ENCODE measurements around the gene PIGR. TPM values are rescaled to one million over a fixed set of nuclear protein-coding genes. Genes with fewer than 3 reads are reported as not detected.

Gene PIGR
- total and polyA plus RNA-seq, 10 of the 15 experiments (the other 5 are each of a cell fraction or from before 2014, with no cell fraction given) = 0.96 to 7.6 (median 1.8) TPM

- no peak overlapping the region for H3K9ac ChIP-seq (ENCODE audit: control insufficient read depth, insufficient read depth, low read length)
- SMC1A ChIA-PET (ENCODE audit: uncharacterized antibody, unreplicated experiment) = interaction anchor here (0.6 to 1.5 kb wide), 8 partner anchors 8 to 220 kb away, joined by 3 read pairs; partner anchors contain the start of gene IL20
- H3K4me2 ChIP-seq (ENCODE audit: control insufficient read depth, insufficient read depth) = no peak overlapping the region
- DNase-seq (ENCODE audit: low read depth, low spot score) (no peak), FAIRE-seq (no peak), ATAC-seq (no peak)
- CTCF ChIA-PET = interaction anchor here (1.1 to 10.4 kb wide), 7 partner anchors 7 to 42 kb away, joined by 3 to 314 read pairs (median 12); no protein-coding TSS in a partner anchor
- RAD21 ChIA-PET (ENCODE audit: unreplicated experiment) = no interaction called here
- H4K20me1 ChIP-seq (ENCODE audit: control insufficient read depth, insufficient read depth) = no peaks in the 10 kb centered on the region
- TF ChIP-seq CBX5 (IDR thresholded peaks at IDR 0.05; ENCODE audit: low read depth) = no peak
- TF ChIP-seq NBN (IDR thresholded peaks at IDR 0.05) = no peak
- TF ChIP-seq MXI1 (IDR thresholded peaks at IDR 0.05; ENCODE audit: low read depth, low read length) = no peak
- no peak for TF ChIP-seq RUNX3 (IDR thresholded peaks at IDR 0.05; ENCODE audit: low read length)
- TF ChIP-seq STAT1 (conservative IDR thresholded peaks at IDR 0.05) = no peak
- TF ChIP-seq, protein P1, sequence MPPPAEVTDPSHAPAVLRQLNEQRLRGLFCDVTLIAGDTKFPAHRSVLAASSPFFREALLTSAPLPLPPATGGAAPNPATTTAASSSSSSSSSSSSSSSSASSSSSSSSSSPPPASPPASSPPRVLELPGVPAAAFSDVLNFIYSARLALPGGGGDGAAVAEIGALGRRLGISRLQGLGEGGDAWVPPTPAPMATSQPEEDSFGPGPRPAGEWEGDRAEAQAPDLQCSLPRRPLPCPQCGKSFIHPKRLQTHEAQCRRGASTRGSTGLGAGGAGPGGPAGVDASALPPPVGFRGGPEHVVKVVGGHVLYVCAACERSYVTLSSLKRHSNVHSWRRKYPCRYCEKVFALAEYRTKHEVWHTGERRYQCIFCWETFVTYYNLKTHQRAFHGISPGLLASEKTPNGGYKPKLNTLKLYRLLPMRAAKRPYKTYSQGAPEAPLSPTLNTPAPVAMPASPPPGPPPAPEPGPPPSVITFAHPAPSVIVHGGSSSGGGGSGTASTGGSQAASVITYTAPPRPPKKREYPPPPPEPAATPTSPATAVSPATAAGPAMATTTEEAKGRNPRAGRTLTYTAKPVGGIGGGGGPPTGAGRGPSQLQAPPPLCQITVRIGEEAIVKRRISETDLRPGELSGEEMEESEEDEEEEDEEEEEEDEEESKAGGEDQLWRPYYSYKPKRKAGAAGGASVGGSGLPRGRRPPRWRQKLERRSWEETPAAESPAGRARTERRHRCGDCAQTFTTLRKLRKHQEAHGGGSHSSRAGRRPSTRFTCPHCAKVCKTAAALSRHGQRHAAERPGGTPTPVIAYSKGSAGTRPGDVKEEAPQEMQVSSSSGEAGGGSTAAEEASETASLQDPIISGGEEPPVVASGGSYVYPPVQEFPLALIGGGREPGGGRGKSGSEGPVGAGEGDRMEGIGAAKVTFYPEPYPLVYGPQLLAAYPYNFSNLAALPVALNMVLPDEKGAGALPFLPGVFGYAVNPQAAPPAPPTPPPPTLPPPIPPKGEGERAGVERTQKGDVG (CRISPR knock-in tag; IDR thresholded peaks at IDR 0.05) = no peak
- no peak for TF ChIP-seq MTA2 (IDR thresholded peaks at IDR 0.05; ENCODE audit: low read depth)
- no peak for TF ChIP-seq SUZ12 (IDR thresholded peaks at IDR 0.05; ENCODE audit: unreplicated experiment)
- no peak for TF ChIP-seq ASH2L (IDR thresholded peaks at IDR 0.05; ENCODE audit: borderline replicate concordance, low read depth)
- no peak for TF ChIP-seq GABPA (IDR thresholded peaks at IDR 0.05; ENCODE audit: low read depth)
- no peak for TF ChIP-seq PML (IDR thresholded peaks at IDR 0.05; ENCODE audit: low read length)
- H3K9me3 ChIP-seq (replicated peaks; ENCODE audit: control insufficient read depth, insufficient read depth, low read length) = no peaks in the 10 kb centered on the region
- H3K36me3 ChIP-seq (ENCODE audit: control insufficient read depth in 2 of 2, insufficient read depth in 2 of 2, low read length in 1 of 2) = no peaks in the 10 kb centered on the region
- no peaks in the 10 kb centered on the region for H3K27me3 ChIP-seq (replicated peaks in 1 of 2; ENCODE audit: control insufficient read depth in 2 of 2, insufficient read depth in 2 of 2, low read length in 1 of 2)
- in situ Hi-C loops (cut with MboI) = no loop called here
- BruUV-seq (replicated peaks) = no TSS peak
- POLR2A ChIA-PET = no interaction called here
- intact Hi-C loops (cut with micrococcal nuclease; ENCODE audit: unreplicated experiment) = no loop called here
- H3K4me1 ChIP-seq (ENCODE audit: control insufficient read depth, insufficient read depth, low read length) = no peaks in the 10 kb centered on the region
- H3K27ac ChIP-seq (ENCODE audit: control insufficient read depth, insufficient read depth) = no peak overlapping the region
- H3K79me2 ChIP-seq (ENCODE audit: control insufficient read depth, insufficient read depth, low read length) = no peaks in the 10 kb centered on the region
- H2AFZ ChIP-seq (ENCODE audit: control insufficient read depth, low read depth, low read length) = no peak overlapping the region
- H3K4me3 ChIP-seq = no peak overlapping the region
- 75% methylated on average over 9 of the region's 9 CpGs for WGBS (ENCODE audit: insufficient coverage, insufficient replicate concordance, low lambda C conversion rate, missing lambda C conversion rate)
Measured at GRCh38 chr1:206939841-206940587, 6.3 kb downstream of the PIGR start.
